Heart left ventricle (tissue), 13 donors: ENCODE measurements around the gene KRT6B.

Source experiments
- CTCF ChIP-seq, 12 donors: fragments of 200-600 bp; sonication (generic) in 4 of 12; IDR thresholded peaks; one replicate each; pipeline versions ENCODE4 v1.5.0 to v1.8.0; 2018 to 2022; ENCODE audit warnings: antibody characterized with exemption in 12 of 12, mild to moderate bottlenecking in 5 of 12
- POLR2A ChIP-seq, 2 donors: fragments of 450-650 bp; IDR thresholded peaks; one replicate each; pipeline ENCODE4 v1.6.1; 2017; ENCODE audit warnings: antibody characterized with exemption in 2 of 2, mild to moderate bottlenecking in 2 of 2, moderate library complexity in 2 of 2
- donor health status: ischemic (EF 13 %, LVEDD 7.1; RV severe dilation, severe dysfunction).
- donor health status: DM: no; HTN: yes; CAD: no.
- donor health status: DM: no; HTN: no; CAD: no.
- donor health status: ischemic (EF 25% LVEDD 6.9; RV normal size, moderate dysfunction).
- donor health status: ischemic (EF 25% LVEDD 5.7; RV mildly dilated, moderate dysfunction).
- donor health status: ischemic (EF 35%, LVEDD 5.7; RV mildly dilated, moderate dysfunction).
- donor health status: nonischemic (EF 11% LVEDD 7.7; RV severe dilation, severe dysfunction).
- donor health status: DM: yes; HTN: yes; CAD: no.
- donor health status: PGD.
- donor health status: ischemic (EF 29% LVEDD 5.4; RV normal size, mild dysfunction).
- donor health status: nonischemic (EF 23%, LVEDD 6.1; RV moderate dilation, normal function).

DNA sequence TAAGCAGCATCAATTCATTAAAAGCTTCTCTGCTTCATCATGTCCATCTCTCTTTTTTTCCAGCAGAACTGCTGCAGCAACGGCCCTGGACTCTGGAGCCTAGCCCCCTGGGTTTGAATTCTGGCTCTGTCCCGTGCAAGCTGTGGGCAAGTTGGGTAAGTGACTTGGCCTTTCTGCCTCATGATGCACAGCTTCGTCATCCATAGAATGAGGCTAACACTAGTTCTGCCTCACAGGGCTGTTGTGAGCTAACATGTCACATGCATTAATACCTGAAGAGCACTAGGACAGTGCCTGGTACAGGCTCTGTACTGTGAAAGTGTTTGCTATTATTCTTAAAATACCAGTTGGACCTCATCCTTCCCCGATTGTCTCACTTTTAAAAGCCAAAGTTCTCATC is 50.0 kb downstream of the KRT6B start:
- no peak for TF ChIP-seq CTCF (IDR thresholded peaks at IDR 0.05)
- TF ChIP-seq POLR2A (IDR thresholded peaks at IDR 0.05) = no peak
